Daoy (cell line): ENCODE results near the gene PERM1. TPM values are rescaled to one million over a fixed set of nuclear protein-coding genes. Genes with fewer than 3 reads are reported as not detected.
"Not testable (repeated sequence)": the region's sequence is repeated elsewhere in the genome, so short reads cannot be mapped to it uniquely, and the experiment has no call there.

Experiments used
- DNase-seq: peaks from one replicate; pipeline ENCODE4 v3.0.0-alpha.2; 2015; ENCODE audit warnings: low read depth
- total RNA-seq: library from RNA; depleted of rRNA; stranded (reverse); fragments of >200 nt; shearing (Covaris generic); gene quantifications from 2 replicates; pipeline ENCODE4 v1.2.3, GENCODE V29; 2014; rRNA removed

Gene PERM1
- total RNA-seq: not detected in 2 replicates

GRCh38 chr1:981955-982558, at the start of gene PERM1:
Gene PERM1 (minus strand): TSS chr1:982093. CDS start chr1:981029, 1,064 bp downstream.
- no peak for DNase-seq

GRCh38 chr1:1030867-1031658, 49.2 kb upstream of the PERM1 start:
- not testable (repeated sequence) for DNase-seq

- DNase-seq: no peak
These were observed 45.9 kb upstream of the PERM1 start for GRCh38 chr1:1027791-1028190.

- no peak for DNase-seq
These were observed 44.9 kb upstream of the PERM1 start for GRCh38 chr1:1026599-1027413.

- no peak for DNase-seq
These were observed 43.8 kb upstream of the PERM1 start for GRCh38 chr1:1025730-1026129.

- peak; percentile 89 for DNase-seq
These were observed 43.1 kb upstream of the PERM1 start for GRCh38 chr1:1024771-1025699.

- DNase-seq: no peak
These were observed 42.4 kb upstream of the PERM1 start for GRCh38 chr1:1024149-1024770.

GRCh38 chr1:1023700-1024099, 41.8 kb upstream of the PERM1 start:
- no peak for DNase-seq

GRCh38 chr1:1022302-1023009, 40.6 kb upstream of the PERM1 start:
- no peak for DNase-seq

- peak; percentile 89 for DNase-seq
These were observed 40.0 kb upstream of the PERM1 start for GRCh38 chr1:1021920-1022259.

- DNase-seq: peak; percentile 95
These were observed 39.4 kb upstream of the PERM1 start for GRCh38 chr1:1021010-1021919.

GRCh38 chr1:1020415-1021009, 38.6 kb upstream of the PERM1 start:
- DNase-seq: peak; percentile 55

- peak; percentile 67 for DNase-seq
These were observed 38.1 kb upstream of the PERM1 start, which contains the start of gene AGRN for GRCh38 chr1:1020000-1020404. Gene AGRN (plus strand): TSS chr1:1020120. CDS start chr1:1020173, 53 bp downstream.

GRCh38 chr1:1019122-1019999, 37.5 kb upstream of the PERM1 start:
- peak; percentile 93 for DNase-seq

GRCh38 chr1:1018321-1018685, 36.4 kb upstream of the PERM1 start:
- DNase-seq: not testable (repeated sequence)

- not testable (repeated sequence) for DNase-seq
These were observed 35.8 kb upstream of the PERM1 start for GRCh38 chr1:1017397-1018320.
